SKM-1 (cell line): ENCODE data around the gene PCDHA8.
"Not testable (repeated sequence)": the region's sequence is repeated elsewhere in the genome, so short reads cannot be mapped to it uniquely, and the experiment has no call there.

Source experiments
- DNase-seq: peaks from one replicate; lab custom pipeline; 2025; ENCODE audit not compliant: unreplicated experiment; lab: John Stamatoyannopoulos, UW

PCDHA8 gene

GRCh38 chr5:140840978-140841962, at the start of gene PCDHA8:
Gene PCDHA8, plus strand, starts transcription at chr5:140841187. Its CDS starts 135 bp downstream, at chr5:140841322.
- no peak for DNase-seq

- DNase-seq = no peak
Measured at GRCh38 chr5:140794595-140795258, 46.3 kb upstream of the PCDHA8 start, which contains the start of gene PCDHA2. Gene PCDHA2, plus strand, starts transcription at chr5:140794852.

GRCh38 chr5:140795259-140795641, 45.7 kb upstream of the PCDHA8 start:
- DNase-seq = no peak

- DNase-seq = not testable (repeated sequence)
Measured at GRCh38 chr5:140796072-140796717, 44.8 kb upstream of the PCDHA8 start.

GRCh38 chr5:140796718-140797095, 44.3 kb upstream of the PCDHA8 start:
- no peak for DNase-seq

- DNase-seq = no peak
Measured at GRCh38 chr5:140800816-140801493, 40.0 kb upstream of the PCDHA8 start, which contains the start of gene PCDHA3. Gene PCDHA3, plus strand, starts transcription at chr5:140801057.

- DNase-seq = no peak
Measured at GRCh38 chr5:140801494-140801841, 39.5 kb upstream of the PCDHA8 start.

- not testable (repeated sequence) for DNase-seq
Measured at GRCh38 chr5:140802381-140802780, 38.6 kb upstream of the PCDHA8 start.

GRCh38 chr5:140802781-140803271, 38.2 kb upstream of the PCDHA8 start:
- no peak for DNase-seq

- no peak for DNase-seq
Measured at GRCh38 chr5:140806834-140807775, 33.9 kb upstream of the PCDHA8 start, which contains the start of gene PCDHA4. Gene PCDHA4, plus strand, starts transcription at chr5:140807068.

GRCh38 chr5:140808241-140808888, 32.6 kb upstream of the PCDHA8 start:
- DNase-seq = not testable (repeated sequence)

- DNase-seq = no peak
Measured at GRCh38 chr5:140808889-140809291, 32.1 kb upstream of the PCDHA8 start.

- no peak for DNase-seq
Measured at GRCh38 chr5:140821375-140822280, 19.4 kb upstream of the PCDHA8 start, which contains the start of gene PCDHA5. Gene PCDHA5, plus strand, starts transcription at chr5:140821613.

- no peak for DNase-seq
Measured at GRCh38 chr5:140822281-140822629, 18.7 kb upstream of the PCDHA8 start.

GRCh38 chr5:140822969-140823368, 18.0 kb upstream of the PCDHA8 start:
- DNase-seq = not testable (repeated sequence)

- no peak for DNase-seq
Measured at GRCh38 chr5:140823475-140823874, 17.5 kb upstream of the PCDHA8 start.

- no peak for DNase-seq
Measured at GRCh38 chr5:140827704-140828361, 13.2 kb upstream of the PCDHA8 start, which contains the start of gene PCDHA6. Gene PCDHA6, plus strand, starts transcription at chr5:140827960. Its CDS starts 132 bp downstream, at chr5:140828092.
